Brain microvascular endothelial cell (primary cell): Measurements from ENCODE around the gene C16orf96.

Experiments
- DNase-seq: peaks from one replicate; pipeline ENCODE4 v3.0.0-alpha.2; 2020
- H3K27ac ChIP-seq: fragments of 250-450 bp; sonication (Bioruptor Pico); 2 replicates; pipeline ENCODE4 v1.5.1; 2020; ENCODE audit warnings: mild to moderate bottlenecking, moderate library complexity
- H3K27me3 ChIP-seq: fragments of 250-450 bp; sonication (Bioruptor Pico); replicated peaks from 2 replicates; pipeline ENCODE4 v1.5.1; 2020; ENCODE audit warnings: mild to moderate bottlenecking
- H3K36me3 ChIP-seq: fragments of 250-450 bp; sonication (Bioruptor Pico); replicated peaks from 2 replicates; pipeline ENCODE4 v1.5.1; 2020; ENCODE audit warnings: mild to moderate bottlenecking
- H3K4me3 ChIP-seq: 2 replicates; pipeline ENCODE4 v1.5.1; 2011; ENCODE audit warnings: low read depth, mild to moderate bottlenecking, control low read depth, low read length, moderate library complexity
- in situ Hi-C: cut with HindIII; loops from 2 replicates; pipeline ENCODE4 v1.10.0; 2017; ENCODE audit warnings: low sequenced_read_pairs, low pct_ligation_motif_present
- TF ChIP-seq, protein P1 (sequence below): IDR thresholded peaks from 2 replicates; pipeline ENCODE4 v1.5.1; 2011; ENCODE audit warnings: low read depth, mild to moderate bottlenecking, moderate library complexity, low read length, control low read depth, inconsistent platforms; ENCODE audit errors: missing control alignments

C16orf96 gene

GRCh38 chr16:4561596-4561995, 5.5 kb downstream of the C16orf96 start:
- TF ChIP-seq, protein P1, sequence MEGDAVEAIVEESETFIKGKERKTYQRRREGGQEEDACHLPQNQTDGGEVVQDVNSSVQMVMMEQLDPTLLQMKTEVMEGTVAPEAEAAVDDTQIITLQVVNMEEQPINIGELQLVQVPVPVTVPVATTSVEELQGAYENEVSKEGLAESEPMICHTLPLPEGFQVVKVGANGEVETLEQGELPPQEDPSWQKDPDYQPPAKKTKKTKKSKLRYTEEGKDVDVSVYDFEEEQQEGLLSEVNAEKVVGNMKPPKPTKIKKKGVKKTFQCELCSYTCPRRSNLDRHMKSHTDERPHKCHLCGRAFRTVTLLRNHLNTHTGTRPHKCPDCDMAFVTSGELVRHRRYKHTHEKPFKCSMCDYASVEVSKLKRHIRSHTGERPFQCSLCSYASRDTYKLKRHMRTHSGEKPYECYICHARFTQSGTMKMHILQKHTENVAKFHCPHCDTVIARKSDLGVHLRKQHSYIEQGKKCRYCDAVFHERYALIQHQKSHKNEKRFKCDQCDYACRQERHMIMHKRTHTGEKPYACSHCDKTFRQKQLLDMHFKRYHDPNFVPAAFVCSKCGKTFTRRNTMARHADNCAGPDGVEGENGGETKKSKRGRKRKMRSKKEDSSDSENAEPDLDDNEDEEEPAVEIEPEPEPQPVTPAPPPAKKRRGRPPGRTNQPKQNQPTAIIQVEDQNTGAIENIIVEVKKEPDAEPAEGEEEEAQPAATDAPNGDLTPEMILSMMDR = no peak
- H3K36me3 ChIP-seq = no peaks in the 10 kb centered on the region
- in situ Hi-C loops = no loop called here

GRCh38 chr16:4564661-4565267, 8.6 kb downstream of the C16orf96 start:
- TF ChIP-seq, protein P1 = no peak
- H3K27ac ChIP-seq = no peak overlapping the region
- H3K4me3 ChIP-seq = no peak overlapping the region
- no peaks in the 10 kb centered on the region for H3K27me3 ChIP-seq
- in situ Hi-C loops = no loop called here
- no peak for DNase-seq
- no peaks in the 10 kb centered on the region for H3K36me3 ChIP-seq

More at GRCh38 chr16:4561596-4561995, 5.5 kb downstream of the C16orf96 start:
- DNase-seq = no peak
- Histone ChIP-seq H3K4me3 (no peak overlapping the region), H3K27ac (no peak overlapping the region), H3K27me3 (no peaks in the 10 kb centered on the region)

DNA sequence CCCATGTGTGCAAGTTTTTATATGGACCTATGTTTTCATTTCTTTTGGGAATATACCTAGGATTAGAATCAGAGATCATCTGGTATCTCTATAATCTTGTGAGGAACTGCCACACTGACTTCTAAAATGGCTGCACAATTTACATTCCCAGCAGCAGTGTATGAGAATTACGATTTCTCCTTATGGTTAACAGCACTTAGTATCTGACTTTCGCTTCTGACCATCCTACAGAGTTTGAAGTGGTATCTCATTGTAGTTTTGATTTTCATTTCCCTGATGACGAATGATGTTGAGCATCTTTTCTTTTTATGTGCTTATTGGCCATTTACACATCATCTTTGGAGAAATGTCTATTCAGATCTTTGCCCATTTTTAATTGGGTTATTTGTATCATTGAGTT, 10.0 kb downstream of the C16orf96 start:
- H3K27me3 ChIP-seq = no peaks in the 10 kb centered on the region
- no peak overlapping the region for H3K27ac ChIP-seq
- DNase-seq = no peak
- H3K36me3 ChIP-seq = no peaks in the 10 kb centered on the region
- TF ChIP-seq, protein P1 = no peak
- no peak overlapping the region for H3K4me3 ChIP-seq
- in situ Hi-C loops = no loop called here

- in situ Hi-C loops = no loop called here
- TF ChIP-seq, protein P1 = no peak
- H3K4me3 ChIP-seq = no peak overlapping the region
These were observed 13.9 kb downstream of the C16orf96 start for GRCh38 chr16:4570086-4570485.

DNA sequence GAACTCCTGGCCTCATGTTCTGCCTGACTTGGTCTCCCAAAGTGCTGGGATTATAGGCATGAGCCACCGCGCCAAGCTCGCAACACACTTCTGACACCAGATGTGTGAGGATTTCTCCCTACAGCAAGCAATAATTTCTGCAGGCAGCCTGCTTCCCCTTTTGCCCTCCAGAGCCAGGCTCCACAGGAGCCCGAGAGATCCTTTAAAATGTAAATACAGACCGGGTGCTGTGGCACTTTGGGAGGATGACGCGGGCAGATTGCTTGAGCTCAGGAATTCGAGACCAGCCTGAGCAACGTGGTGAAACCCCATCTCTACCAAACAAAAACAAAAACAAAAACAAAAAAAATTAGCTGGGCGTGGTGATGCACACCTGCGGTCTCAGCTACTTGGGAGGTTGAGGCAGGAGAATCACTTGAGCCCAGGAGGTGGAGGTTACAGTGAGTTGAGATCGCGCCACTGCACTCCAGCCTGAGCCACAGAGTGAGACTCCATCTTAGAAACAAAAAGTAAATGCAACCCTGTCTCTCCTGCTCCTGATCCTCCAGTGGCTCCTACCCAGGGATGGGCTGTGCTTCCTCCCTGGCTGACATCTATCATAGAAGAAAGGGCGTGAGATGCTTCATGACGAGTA, 14.7 kb downstream of the C16orf96 start:
- H3K27ac ChIP-seq = no peak overlapping the region
- no peak overlapping the region for H3K4me3 ChIP-seq
- in situ Hi-C loops = no loop called here
- H3K36me3 ChIP-seq = no peaks in the 10 kb centered on the region
- no peaks in the 10 kb centered on the region for H3K27me3 ChIP-seq
- TF ChIP-seq, protein P1 = no peak
- DNase-seq = no peak

More at GRCh38 chr16:4570086-4570485, 13.9 kb downstream of the C16orf96 start:
- Histone ChIP-seq H3K27ac (no peak overlapping the region), H3K36me3 (no peaks in the 10 kb centered on the region), H3K27me3 (no peaks in the 10 kb centered on the region)
- no peak for DNase-seq
